GM19328 (cell line): Measurements from ENCODE around the gene FSCB.
"Not testable (repeated sequence)": the region's sequence is repeated elsewhere in the genome, so short reads cannot be mapped to it uniquely, and the experiment has no call there.

Experiments used
- ATAC-seq: cut with Tn5 transposase; IDR thresholded peaks from one replicate; pipeline ENCODE4 v1.9.1; 2021; ENCODE audit warnings: mild to moderate bottlenecking, moderate library complexity; ENCODE audit not compliant: unreplicated experiment

Gene FSCB, protein sequence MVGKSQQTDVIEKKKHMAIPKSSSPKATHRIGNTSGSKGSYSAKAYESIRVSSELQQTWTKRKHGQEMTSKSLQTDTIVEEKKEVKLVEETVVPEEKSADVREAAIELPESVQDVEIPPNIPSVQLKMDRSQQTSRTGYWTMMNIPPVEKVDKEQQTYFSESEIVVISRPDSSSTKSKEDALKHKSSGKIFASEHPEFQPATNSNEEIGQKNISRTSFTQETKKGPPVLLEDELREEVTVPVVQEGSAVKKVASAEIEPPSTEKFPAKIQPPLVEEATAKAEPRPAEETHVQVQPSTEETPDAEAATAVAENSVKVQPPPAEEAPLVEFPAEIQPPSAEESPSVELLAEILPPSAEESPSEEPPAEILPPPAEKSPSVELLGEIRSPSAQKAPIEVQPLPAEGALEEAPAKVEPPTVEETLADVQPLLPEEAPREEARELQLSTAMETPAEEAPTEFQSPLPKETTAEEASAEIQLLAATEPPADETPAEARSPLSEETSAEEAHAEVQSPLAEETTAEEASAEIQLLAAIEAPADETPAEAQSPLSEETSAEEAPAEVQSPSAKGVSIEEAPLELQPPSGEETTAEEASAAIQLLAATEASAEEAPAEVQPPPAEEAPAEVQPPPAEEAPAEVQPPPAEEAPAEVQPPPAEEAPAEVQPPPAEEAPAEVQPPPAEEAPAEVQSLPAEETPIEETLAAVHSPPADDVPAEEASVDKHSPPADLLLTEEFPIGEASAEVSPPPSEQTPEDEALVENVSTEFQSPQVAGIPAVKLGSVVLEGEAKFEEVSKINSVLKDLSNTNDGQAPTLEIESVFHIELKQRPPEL

GRCh38 chr14:44507183-44507582 lies at the start of gene FSCB:
Gene FSCB, minus strand, starts transcription at chr14:44507283. Its CDS starts 296 bp downstream, at chr14:44506987.
- no peak for ATAC-seq

DNA sequence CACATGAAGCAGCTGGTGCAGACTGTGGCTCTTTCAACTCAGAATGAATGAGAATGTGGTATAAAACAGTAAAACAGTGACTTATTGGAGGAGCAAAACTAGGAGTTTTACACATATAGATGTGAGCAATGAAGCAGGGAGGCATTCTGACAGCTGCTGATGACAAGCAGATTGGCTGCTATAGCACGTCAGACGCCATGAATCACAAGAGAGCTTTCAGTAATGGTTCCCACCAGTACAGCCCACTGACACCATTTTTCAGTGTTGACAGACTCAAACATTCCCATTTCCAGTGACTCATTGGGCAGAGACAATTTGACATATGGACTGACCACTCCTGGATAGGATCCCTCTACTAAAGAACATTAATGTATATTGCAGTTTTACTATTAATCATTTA lies 24.6 kb upstream of the FSCB start:
- ATAC-seq = no peak

- no peak for ATAC-seq
Observed at GRCh38 chr14:44530475-44530874, 23.4 kb upstream of the FSCB start.

DNA sequence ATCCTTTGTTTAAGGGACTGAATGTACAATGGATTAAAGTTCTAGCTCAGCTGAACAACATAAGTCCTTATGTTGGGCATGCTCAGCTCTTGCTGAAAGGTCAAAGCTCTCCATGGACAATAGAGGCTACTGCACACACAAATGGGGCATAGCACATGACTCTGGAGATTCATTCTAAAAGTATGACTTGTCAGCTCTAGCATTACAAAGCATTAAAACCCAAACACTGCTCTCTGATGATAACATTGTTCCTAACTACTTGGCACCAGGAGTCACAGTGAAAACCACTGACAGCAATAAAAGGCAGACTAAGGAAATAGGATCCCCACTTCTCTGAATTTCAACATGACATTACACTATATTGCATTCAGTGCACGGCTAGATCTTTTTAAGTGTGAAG lies 21.9 kb upstream of the FSCB start:
- ATAC-seq = no peak

- no peak for ATAC-seq
Observed at GRCh38 chr14:44528180-44528579, 21.1 kb upstream of the FSCB start.

- ATAC-seq = no peak
Observed at GRCh38 chr14:44525237-44525636, 18.2 kb upstream of the FSCB start.

DNA sequence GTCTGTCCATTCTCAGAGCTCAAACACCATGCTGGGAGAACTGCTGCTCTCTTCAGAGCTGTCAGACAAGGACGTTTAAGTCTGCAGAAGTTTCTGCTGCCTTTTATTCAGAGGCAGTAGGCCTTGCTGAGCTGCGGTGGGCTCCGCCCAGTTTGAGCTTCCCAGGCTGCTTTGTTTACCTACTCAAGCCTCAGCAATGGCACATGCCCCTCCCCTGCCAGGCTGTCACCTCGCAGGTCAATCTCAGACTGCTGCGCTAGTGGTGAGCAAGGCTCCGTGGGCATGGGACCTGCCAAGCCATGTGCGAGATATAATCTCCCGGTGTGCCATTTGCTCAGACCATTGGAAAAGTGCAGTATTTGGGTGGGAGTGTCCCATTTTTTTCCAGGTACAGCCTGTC lies 8.6 kb upstream of the FSCB start:
- not testable (repeated sequence) for ATAC-seq

DNA sequence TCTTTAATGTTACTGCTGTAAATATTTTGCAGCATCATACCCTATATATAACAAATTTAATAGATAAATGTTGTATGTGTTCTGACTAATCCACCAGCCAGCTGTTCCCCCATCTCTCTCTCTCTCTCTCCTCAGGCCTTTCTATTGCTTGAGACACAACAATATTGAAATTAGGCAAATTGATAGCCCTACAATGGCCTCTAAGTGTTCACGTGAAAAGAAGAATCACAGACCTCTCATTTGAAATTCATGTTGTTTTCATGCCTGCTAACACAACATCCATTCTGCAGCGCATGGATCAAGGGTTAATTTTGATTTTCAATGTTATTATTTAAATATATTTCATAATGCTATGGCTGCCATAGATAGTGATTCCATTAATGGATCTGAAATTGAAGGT lies 1.8 kb upstream of the FSCB start:
- ATAC-seq = no peak

DNA sequence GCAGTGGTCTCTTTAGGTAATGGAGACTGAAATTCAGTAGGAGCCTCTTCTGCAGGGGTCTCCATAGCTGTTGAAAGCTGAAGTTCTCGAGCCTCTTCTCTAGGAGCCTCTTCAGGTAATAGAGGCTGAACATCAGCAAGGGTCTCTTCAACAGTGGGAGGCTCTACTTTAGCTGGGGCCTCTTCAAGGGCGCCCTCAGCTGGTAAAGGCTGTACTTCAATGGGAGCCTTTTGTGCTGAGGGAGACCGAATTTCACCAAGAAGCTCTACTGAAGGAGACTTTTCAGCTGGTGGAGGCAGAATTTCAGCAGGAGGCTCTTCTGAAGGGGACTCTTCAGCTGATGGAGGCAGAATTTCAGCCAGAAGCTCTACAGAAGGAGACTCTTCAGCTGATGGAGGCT lies 1.5 kb downstream of the FSCB start:
- ATAC-seq = no peak

DNA sequence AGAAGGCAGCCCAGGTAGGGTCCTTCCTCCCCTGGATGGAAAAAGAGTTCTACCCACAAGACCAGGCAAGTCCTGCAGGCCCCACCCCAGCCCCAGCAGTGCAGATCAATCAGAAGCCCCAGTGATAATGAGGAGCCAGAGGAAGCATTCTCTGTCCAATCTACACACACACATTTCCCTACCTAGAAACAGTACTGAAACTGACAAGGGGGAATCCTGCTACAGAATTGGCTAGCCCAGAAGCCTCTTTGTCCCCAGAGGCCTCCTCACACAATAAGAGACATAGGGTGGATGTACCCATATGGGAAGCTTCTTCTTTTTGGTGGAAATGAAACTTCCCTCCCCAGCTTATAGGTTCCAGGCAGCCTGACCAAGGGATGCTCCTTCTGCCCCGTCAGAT lies 9.9 kb downstream of the FSCB start:
- no peak for ATAC-seq

DNA sequence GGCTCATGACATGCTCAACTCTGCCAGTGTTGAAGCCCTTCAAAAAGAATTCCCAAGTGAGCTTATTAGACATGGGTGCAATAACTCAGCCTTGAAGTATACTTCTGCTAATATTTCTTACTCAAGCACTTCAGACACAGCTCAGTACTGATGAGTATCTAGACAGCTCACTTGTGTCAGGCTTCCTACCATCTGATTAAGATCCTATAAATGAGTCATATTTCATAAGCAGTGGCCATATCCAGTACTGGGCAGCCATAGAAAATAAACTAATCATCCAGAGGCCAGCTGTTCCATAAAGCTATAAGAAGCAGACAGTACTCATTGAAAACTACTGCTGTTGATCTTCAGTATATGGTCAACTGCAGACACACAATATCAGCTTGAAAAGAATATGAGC lies 12.9 kb downstream of the FSCB start:
- no peak for ATAC-seq

GRCh38 chr14:44490966-44491365 lies 16.1 kb downstream of the FSCB start:
- ATAC-seq = no peak

- no peak for ATAC-seq
Observed at GRCh38 chr14:44477953-44478352, 29.1 kb downstream of the FSCB start.

DNA sequence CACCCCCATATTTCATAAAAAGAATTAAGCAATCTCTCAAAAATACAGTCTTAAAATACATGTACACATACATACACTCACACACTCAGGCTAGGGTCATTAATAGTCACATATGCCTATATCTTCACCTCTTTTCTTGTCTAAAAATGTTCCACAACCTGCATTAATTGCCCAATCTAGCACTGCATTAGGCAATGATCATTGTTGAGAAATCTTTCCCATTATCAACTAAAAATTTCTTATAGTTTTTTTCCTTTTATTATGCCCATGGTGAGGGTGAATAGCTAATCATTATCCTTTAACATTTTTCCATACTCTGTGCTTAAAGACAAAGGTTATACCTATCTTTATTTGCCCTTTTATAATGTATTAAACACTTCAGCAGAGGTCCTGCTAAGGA lies 38.3 kb downstream of the FSCB start:
- ATAC-seq = no peak

DNA sequence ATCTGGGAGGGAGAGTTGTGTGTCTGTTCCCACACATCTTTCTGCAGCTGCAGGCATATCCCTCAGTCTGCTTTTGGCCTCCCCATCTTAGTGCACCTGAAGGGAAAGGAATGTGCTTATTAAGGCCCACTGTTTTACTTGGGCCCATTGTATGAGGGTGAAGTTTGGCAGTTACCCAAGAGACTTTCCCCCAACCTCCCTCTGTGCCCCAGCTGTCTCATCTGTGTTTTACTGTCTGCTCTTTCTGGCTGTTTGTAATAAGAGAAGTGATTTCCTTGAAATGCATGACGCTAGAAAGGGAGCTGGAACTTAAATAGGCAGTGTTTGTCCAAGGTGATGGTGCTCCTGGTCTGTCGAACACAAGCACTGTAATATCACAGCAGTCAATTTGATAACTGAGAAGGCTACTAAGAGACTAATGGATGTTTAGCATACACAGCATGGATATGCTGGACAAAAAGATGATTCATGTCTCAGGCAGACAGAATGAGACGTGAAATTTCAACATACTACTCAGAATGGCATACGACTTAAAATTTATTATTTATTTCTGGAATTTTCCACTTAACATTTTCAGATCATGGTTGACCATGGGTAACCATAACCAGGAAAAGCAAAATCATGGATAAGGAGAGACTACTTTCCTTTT lies 43.6 kb downstream of the FSCB start:
- no peak for ATAC-seq

- no peak for ATAC-seq
Observed at GRCh38 chr14:44462381-44462780, 44.7 kb downstream of the FSCB start.

DNA sequence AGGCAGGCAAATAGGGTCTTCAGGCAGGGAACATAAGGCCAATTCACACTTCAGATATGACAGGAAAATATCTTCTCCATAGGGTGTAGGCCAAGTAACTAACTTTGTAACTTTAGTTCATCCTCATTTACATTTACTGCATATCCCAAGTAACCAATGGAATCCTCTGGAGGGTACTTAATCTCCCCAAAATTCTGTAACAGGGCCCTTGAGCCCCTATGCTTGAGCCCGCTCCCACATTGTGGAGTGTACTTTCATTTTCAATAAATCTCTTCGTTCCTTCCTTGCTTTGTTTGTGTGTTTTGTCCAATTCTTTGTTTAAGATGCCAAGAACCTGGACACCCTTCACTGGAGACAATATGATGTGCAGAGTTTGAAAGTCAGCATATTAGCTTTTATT lies 45.3 kb downstream of the FSCB start:
- no peak for ATAC-seq
